Gastroesophageal sphincter (tissue), 3 donors: ENCODE data around the gene DCLK1.

Source experiments
- CTCF ChIP-seq, 4 experiments: fragments of 200-600 bp in 2 of 4; fragments of 450-650 bp in 2 of 4; sonication (generic) in 1 of 4; IDR thresholded peaks; one replicate each; pipeline ENCODE4 v1.5.1; 2017 to 2019; ENCODE audit warnings: antibody characterized with exemption in 4 of 4, mild to moderate bottlenecking in 2 of 4, moderate library complexity in 2 of 4
- EP300 ChIP-seq: sonication (generic); formaldehyde crosslinking; IDR thresholded peaks from one replicate; pipeline ENCODE4 v1.6.1; 2017; ENCODE audit warnings: antibody characterized with exemption, mild to moderate bottlenecking
- POLR2A ChIP-seq, 2 donors: fragments of 450-650 bp; IDR thresholded peaks; one replicate each; pipeline ENCODE4 v1.6.1; 2017; ENCODE audit warnings: antibody characterized with exemption in 2 of 2, mild to moderate bottlenecking in 2 of 2, moderate library complexity in 1 of 2
- POLR2AphosphoS5 ChIP-seq: sonication (generic); formaldehyde crosslinking; IDR thresholded peaks from one replicate; pipeline ENCODE4 v1.6.1; 2017; ENCODE audit warnings: antibody characterized with exemption

GRCh38 chr13:35727881-35728280 is 403.3 kb downstream of the DCLK1 start:
- TF ChIP-seq POLR2A (IDR thresholded peaks at IDR 0.05) (no peak), CTCF (IDR thresholded peaks at IDR 0.05) (no peak), EP300 (no peak), POLR2AphosphoS5 (no peak)
